Mesendoderm (in vitro differentiated cells): ENCODE measurements around the gene ADARB2.

Experiments
- DNase-seq: peaks from one replicate; pipeline ENCODE4 v3.0.0; 2013
- H2AK5ac ChIP-seq: 2 replicates; pipeline ENCODE4 v1.6.1; 2013; ENCODE audit warnings: low read length, inconsistent platforms
- H2BK120ac ChIP-seq: 2 replicates; pipeline ENCODE4 v1.6.1; 2013; ENCODE audit warnings: low read depth, mild to moderate bottlenecking, low read length, moderate library complexity, mixed read lengths
- H2BK15ac ChIP-seq: replicated peaks from 2 replicates; pipeline ENCODE4 v1.6.1; 2013; ENCODE audit warnings: low read depth, mild to moderate bottlenecking, moderate library complexity
- H2BK5ac ChIP-seq: 2 replicates; pipeline ENCODE4 v1.6.1; 2013; ENCODE audit warnings: low read length, inconsistent platforms
- H3K18ac ChIP-seq: 2 replicates; pipeline ENCODE4 v1.6.1; 2013; ENCODE audit warnings: mild to moderate bottlenecking, low read length, mixed read lengths
- H3K23ac ChIP-seq: one replicate; pipeline ENCODE4 v1.6.1; 2013; ENCODE audit warnings: low read length
- H3K27ac ChIP-seq: 2 replicates; pipeline ENCODE4 v1.5.1; 2013; ENCODE audit warnings: low read depth, mild to moderate bottlenecking, inconsistent platforms, low read length, moderate library complexity
- H3K27me3 ChIP-seq: 2 replicates; pipeline ENCODE4 v1.6.1; 2013; ENCODE audit warnings: low read length, control low read depth, mild to moderate bottlenecking, inconsistent platforms; ENCODE audit not compliant: insufficient read depth, poor library complexity
- H3K36me3 ChIP-seq: 2 replicates; pipeline ENCODE4 v1.6.1; 2013; ENCODE audit warnings: low read length, inconsistent platforms; ENCODE audit not compliant: control insufficient read depth, insufficient read depth
- H3K4ac ChIP-seq: one replicate; pipeline ENCODE4 v1.6.1; 2013; ENCODE audit warnings: low read depth, mild to moderate bottlenecking, low read length, moderate library complexity
- H3K4me1 ChIP-seq: 2 replicates; pipeline ENCODE4 v1.6.1; 2013; ENCODE audit warnings: low read depth, low read length, inconsistent platforms; ENCODE audit not compliant: control insufficient read depth
- H3K4me2 ChIP-seq: 2 replicates; pipeline ENCODE4 v1.6.1; 2013; ENCODE audit warnings: low read length
- H3K4me3 ChIP-seq: 2 replicates; pipeline ENCODE4 v1.5.1; 2013; ENCODE audit warnings: mild to moderate bottlenecking, low read length
- H3K56ac ChIP-seq: one replicate; pipeline ENCODE4 v1.6.1; 2013; ENCODE audit warnings: low read length
- H3K79me1 ChIP-seq: 2 replicates; pipeline ENCODE4 v1.6.1; 2013; ENCODE audit warnings: low read length, inconsistent platforms
- H3K79me2 ChIP-seq: 2 replicates; pipeline ENCODE4 v1.6.1; 2013; ENCODE audit warnings: mild to moderate bottlenecking, low read length; ENCODE audit not compliant: control insufficient read depth, insufficient read depth
- H3K9ac ChIP-seq: 2 replicates; pipeline ENCODE4 v1.6.1; 2013; ENCODE audit warnings: low read length, inconsistent platforms
- H4K5ac ChIP-seq: one replicate; pipeline ENCODE4 v1.6.1; 2013; ENCODE audit warnings: low read length
- H4K8ac ChIP-seq: one replicate; pipeline ENCODE4 v1.6.1; 2013; ENCODE audit warnings: low read depth, mild to moderate bottlenecking, control low read depth, low read length, moderate library complexity
- WGBS: extraction: QIAGEN DNeasy Blood & Tissue Kit; methylation state at CpG from one replicate; pipeline ENCODE4 v1.1.7; 2013; ENCODE audit warnings: low lambda C conversion rate, missing lambda C conversion rate; ENCODE audit not compliant: insufficient coverage; ENCODE audit errors: extremely low coverage; 5-methylcytosine and 5-hydroxymethylcytosine counted together

The ADARB2 gene

DNA sequence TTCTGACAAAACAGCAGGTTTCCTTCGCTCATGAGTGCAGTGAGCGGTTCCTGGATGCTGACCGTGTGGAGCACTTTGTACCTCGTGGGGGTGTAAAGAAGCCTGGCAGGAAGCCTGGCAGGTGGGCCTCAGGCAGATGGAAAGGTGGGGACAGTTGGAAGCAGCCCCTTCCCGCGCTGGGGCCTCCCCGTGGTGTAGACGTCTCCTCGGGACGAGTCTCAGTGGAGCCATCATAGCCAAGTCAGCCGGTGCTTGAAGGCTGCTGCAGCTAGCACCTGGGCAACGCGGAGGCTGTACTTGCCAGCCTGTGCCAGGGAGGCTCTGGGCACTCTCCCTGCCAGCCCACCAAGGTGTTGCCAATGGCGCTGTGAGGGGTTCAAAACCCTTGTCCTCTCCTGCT is 526.7 kb downstream of the ADARB2 start:
- H2BK15ac ChIP-seq = no peak overlapping the region
- no peaks in the 10 kb centered on the region for H3K79me2 ChIP-seq
- no peak overlapping the region for H3K4me2 ChIP-seq
- no peak for DNase-seq
- no peak overlapping the region for H2BK120ac ChIP-seq
- WGBS = no CpG with 5 or more reads among the region's 14 CpGs
- H3K27me3 ChIP-seq = no peaks in the 10 kb centered on the region
- H4K8ac ChIP-seq = no peak overlapping the region
- no peak overlapping the region for H3K56ac ChIP-seq
- no peak overlapping the region for H3K4ac ChIP-seq
- H4K5ac ChIP-seq = no peak overlapping the region
- H3K9ac ChIP-seq = no peak overlapping the region
- no peak overlapping the region for H3K23ac ChIP-seq
- H3K18ac ChIP-seq = no peak overlapping the region
- no peaks in the 10 kb centered on the region for H3K79me1 ChIP-seq
- H2BK5ac ChIP-seq = no peak overlapping the region
- H2AK5ac ChIP-seq = no peak overlapping the region
- H3K36me3 ChIP-seq = no peaks in the 10 kb centered on the region
- no peaks in the 10 kb centered on the region for H3K4me1 ChIP-seq
- H3K27ac ChIP-seq = no peak overlapping the region
- no peak overlapping the region for H3K4me3 ChIP-seq

DNA sequence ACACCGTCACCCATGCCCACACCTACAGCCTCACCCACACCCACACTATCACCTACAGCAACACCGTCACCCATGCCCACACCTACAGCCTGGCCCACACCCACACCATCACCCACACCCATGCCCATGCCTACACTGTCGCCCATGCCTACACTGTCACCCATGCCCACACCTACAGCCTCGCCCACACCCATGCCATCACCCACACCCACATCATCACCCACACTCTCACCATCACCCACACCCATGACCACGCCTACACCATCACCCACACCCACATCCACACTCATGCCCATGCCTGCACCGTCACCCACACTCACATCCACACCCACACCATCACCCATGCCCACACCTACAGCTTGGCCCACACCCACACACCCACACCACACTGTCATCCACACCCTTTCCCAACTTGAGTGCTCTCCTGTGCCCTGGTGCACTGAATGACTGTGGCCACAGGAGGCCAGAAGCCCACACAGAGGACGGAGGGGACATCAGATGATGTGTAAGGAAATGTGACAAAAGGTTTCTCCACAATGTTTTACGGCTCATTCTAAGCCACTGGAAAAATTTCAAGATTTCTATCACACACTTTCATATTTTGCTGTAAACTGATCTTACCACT is 527.9 kb downstream of the ADARB2 start:
- Histone ChIP-seq H3K4me2 (no peak overlapping the region), H3K18ac (no peak overlapping the region), H2AK5ac (no peak overlapping the region), H3K4me3 (no peak overlapping the region), H2BK15ac (no peak overlapping the region), H2BK120ac (no peak overlapping the region), H4K5ac (no peak overlapping the region), H3K27me3 (no peaks in the 10 kb centered on the region), H3K56ac (no peak overlapping the region), H3K79me2 (no peaks in the 10 kb centered on the region), H4K8ac (no peak overlapping the region), H3K4me1 (no peaks in the 10 kb centered on the region), H3K36me3 (no peaks in the 10 kb centered on the region), H3K79me1 (no peaks in the 10 kb centered on the region), H3K23ac (peak overlapping the region; percentile 45), H3K9ac (no peak overlapping the region), H3K4ac (no peak overlapping the region), H3K27ac (no peak overlapping the region), H2BK5ac (no peak overlapping the region)
- no CpG with 5 or more reads among the region's 8 CpGs for WGBS
- no peak for DNase-seq

DNA sequence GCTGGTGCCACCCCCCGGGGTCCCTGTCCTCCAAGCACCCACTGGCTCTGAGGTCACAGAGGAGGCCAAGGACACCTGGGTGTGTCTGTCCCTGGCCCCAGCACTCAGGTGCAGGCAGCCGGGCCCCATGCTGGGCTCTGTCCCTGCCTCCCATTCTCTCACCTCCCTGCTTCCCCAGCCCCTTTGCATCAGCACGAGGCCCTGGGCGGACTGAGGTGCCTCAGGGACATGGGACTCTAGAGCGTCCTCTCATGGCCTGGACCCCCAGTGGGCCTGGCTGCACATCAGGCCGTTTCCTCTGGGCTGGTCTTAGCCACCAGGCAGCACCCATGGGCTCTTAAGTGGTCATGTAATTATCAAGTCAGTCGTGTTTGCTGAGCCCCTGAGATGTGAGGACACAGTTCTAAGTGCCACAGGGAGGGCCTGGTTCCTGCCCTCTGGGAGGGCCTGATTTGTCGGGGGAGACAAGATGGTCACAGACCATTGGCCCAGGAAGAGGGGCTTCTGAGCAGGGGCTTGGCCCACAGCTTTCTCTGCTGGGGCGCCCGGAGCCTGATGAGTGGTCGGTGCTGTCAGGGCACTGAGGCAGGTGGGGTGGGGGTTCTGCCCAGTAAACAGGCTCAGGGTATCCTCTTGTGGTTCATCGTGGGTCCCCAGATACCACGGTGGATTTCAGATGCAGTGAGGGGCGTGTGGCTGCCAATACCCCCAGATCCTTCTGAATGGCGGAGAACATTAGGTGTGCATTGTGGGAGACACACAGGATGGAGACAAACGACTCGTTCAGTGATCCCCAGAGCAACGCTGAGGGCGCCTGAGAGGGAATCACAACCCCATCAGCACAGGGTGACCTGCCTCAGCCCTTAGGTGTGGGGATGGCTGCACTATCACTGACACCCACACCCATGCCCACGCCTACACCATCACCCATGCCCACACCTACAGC is 528.7 kb downstream of the ADARB2 start:
- DNase-seq = no peak
- H3K4me1 ChIP-seq = no peaks in the 10 kb centered on the region
- no CpG with 5 or more reads among the region's 20 CpGs for WGBS

DNA sequence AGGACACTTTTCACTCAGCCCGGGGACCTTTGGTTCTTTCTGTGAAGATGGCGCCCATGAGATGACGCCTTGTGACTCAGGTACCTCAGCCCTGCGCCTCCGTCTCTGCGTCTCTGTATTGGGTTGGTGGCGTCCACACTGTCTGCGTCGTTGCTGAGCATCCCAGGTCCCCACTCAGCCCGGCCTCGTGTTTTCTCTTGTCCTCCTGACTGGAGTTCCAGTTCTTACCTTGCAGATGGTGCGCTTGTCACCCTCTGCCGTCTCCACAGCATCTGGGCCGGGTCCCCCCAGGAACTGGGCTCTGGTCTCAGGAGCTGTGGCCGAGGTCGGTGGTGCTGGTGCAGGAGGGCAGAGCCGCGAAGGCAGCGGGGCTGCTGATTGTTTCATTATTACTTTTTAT is 530.7 kb downstream of the ADARB2 start:
- WGBS = no CpG with 5 or more reads among the region's 19 CpGs
- DNase-seq = no peak
- no peaks in the 10 kb centered on the region for H3K36me3 ChIP-seq

More for the DNA sequence above, 528.7 kb downstream of the ADARB2 start:
- H3K18ac ChIP-seq = no peak overlapping the region
- H3K4me3 ChIP-seq = no peak overlapping the region
- no peak overlapping the region for H3K56ac ChIP-seq
- H3K36me3 ChIP-seq = no peaks in the 10 kb centered on the region
- H3K4ac ChIP-seq = no peak overlapping the region
- H2BK5ac ChIP-seq = no peak overlapping the region
- no peaks in the 10 kb centered on the region for H3K79me2 ChIP-seq
- no peak overlapping the region for H4K8ac ChIP-seq
- no peak overlapping the region for H2BK15ac ChIP-seq
- H4K5ac ChIP-seq = no peak overlapping the region
- peak overlapping the region; percentile 45 for H3K23ac ChIP-seq
- no peak overlapping the region for H3K27ac ChIP-seq
- no peak overlapping the region for H3K9ac ChIP-seq
- H3K79me1 ChIP-seq = no peaks in the 10 kb centered on the region
- no peak overlapping the region for H2BK120ac ChIP-seq
- H3K27me3 ChIP-seq = no peaks in the 10 kb centered on the region
- H2AK5ac ChIP-seq = no peak overlapping the region
- H3K4me2 ChIP-seq = no peak overlapping the region

DNA sequence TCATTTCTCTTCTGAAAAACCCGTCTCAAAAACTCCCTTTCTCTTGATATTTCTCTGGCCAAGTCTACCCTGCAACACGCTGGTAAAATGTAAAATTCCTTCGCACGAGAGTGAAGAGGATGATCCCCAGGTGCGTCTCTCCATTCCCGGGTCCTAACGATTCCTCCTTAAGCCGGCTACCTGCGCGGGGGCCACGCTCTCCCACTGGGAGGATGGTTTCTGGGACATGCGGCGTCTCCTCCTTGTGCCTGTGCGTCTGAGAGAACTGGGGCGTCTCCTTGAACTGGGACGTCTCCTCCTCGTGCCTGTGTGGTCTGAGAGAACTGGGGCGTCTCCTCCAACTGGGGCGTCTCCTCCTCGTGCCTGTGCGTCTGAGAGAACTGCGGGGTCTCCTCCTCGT is 531.2 kb downstream of the ADARB2 start:
- H3K18ac ChIP-seq = no peak overlapping the region
- H2BK120ac ChIP-seq = no peak overlapping the region
- no peak overlapping the region for H2BK5ac ChIP-seq
- no peaks in the 10 kb centered on the region for H3K36me3 ChIP-seq
- H3K79me1 ChIP-seq = no peaks in the 10 kb centered on the region
- H3K79me2 ChIP-seq = no peaks in the 10 kb centered on the region
- no peak overlapping the region for H4K5ac ChIP-seq
- no peaks in the 10 kb centered on the region for H3K27me3 ChIP-seq
- H2BK15ac ChIP-seq = no peak overlapping the region
- H4K8ac ChIP-seq = no peak overlapping the region
- no peak overlapping the region for H3K23ac ChIP-seq
- H3K56ac ChIP-seq = no peak overlapping the region
- WGBS = no CpG with 5 or more reads among the region's 23 CpGs
- no peak overlapping the region for H3K4me3 ChIP-seq
- no peak for DNase-seq
- H3K4me2 ChIP-seq = no peak overlapping the region
- no peak overlapping the region for H3K4ac ChIP-seq
- no peak overlapping the region for H2AK5ac ChIP-seq
- no peak overlapping the region for H3K27ac ChIP-seq
- H3K9ac ChIP-seq = no peak overlapping the region
- H3K4me1 ChIP-seq = no peaks in the 10 kb centered on the region

More for the DNA sequence above, 530.7 kb downstream of the ADARB2 start:
- Histone ChIP-seq H3K79me1 (no peaks in the 10 kb centered on the region), H3K9ac (no peak overlapping the region), H3K4ac (no peak overlapping the region), H3K18ac (no peak overlapping the region), H3K27me3 (no peaks in the 10 kb centered on the region), H4K5ac (no peak overlapping the region), H2AK5ac (no peak overlapping the region), H3K56ac (no peak overlapping the region), H3K4me1 (no peaks in the 10 kb centered on the region), H2BK15ac (no peak overlapping the region), H3K4me3 (no peak overlapping the region), H3K79me2 (no peaks in the 10 kb centered on the region), H4K8ac (no peak overlapping the region), H3K27ac (no peak overlapping the region), H3K4me2 (no peak overlapping the region), H2BK120ac (no peak overlapping the region), H3K23ac (no peak overlapping the region), H2BK5ac (no peak overlapping the region)
